Frontal cortex (tissue), 4 donors: Measurements from ENCODE around the gene EID1. TPM values are rescaled to one million over a fixed set of nuclear protein-coding genes. Genes with fewer than 3 reads are reported as not detected.
A peak's percentile ranks its signal among the peaks of the same experiment; 100 is the strongest.
"Not testable (repeated sequence)": the region's sequence is repeated elsewhere in the genome, so short reads cannot be mapped to it uniquely, and the experiment has no call there.

Source experiments
- DNase-seq, 2 donors: peaks; one replicate each; pipeline ENCODE4 v3.0.0; 2012; ENCODE audit warnings: low spot score in 2 of 2
- FAIRE-seq: peaks from 2 replicates; lab custom pipeline; 2012; peaks lifted over from hg19 to GRCh38; lab: Jason Lieb, UNC
- total RNA-seq: library from RNA; depleted of rRNA; stranded (reverse); fragments of >200 nt; gene quantifications from one replicate; pipeline ENCODE4 v1.2.3, GENCODE V29; 2014
- donor health status: control.
- donor health status: control.
- donor health status: control.

EID1 gene
- total RNA-seq, 1 donor from 2014 or later, result 278 TPM

GRCh38 chr15:48904758-48905157, 26.8 kb downstream of the EID1 start:
- FAIRE-seq, result no peak
- no peak for DNase-seq

- no peak for FAIRE-seq
- no peak for DNase-seq
Measured at GRCh38 chr15:48905216-48905615, 27.3 kb downstream of the EID1 start.

- no peak for FAIRE-seq
- no peak for DNase-seq
Measured at GRCh38 chr15:48905847-48906246, 27.9 kb downstream of the EID1 start.

GRCh38 chr15:48909313-48909712, 31.4 kb downstream of the EID1 start:
- DNase-seq, FAIRE-seq: not testable (repeated sequence)

- not testable (repeated sequence) for DNase-seq, FAIRE-seq
Measured at GRCh38 chr15:48910554-48910953, 32.6 kb downstream of the EID1 start.

GRCh38 chr15:48913141-48913540, 35.2 kb downstream of the EID1 start:
- no peak for DNase-seq
- FAIRE-seq, result no peak

GRCh38 chr15:48914717-48915116, 36.8 kb downstream of the EID1 start:
- FAIRE-seq (no peak), DNase-seq (no peak)

GRCh38 chr15:48915861-48916260, 37.9 kb downstream of the EID1 start:
- DNase-seq, result no peak
- FAIRE-seq, result no peak

GRCh38 chr15:48916721-48917120, 38.8 kb downstream of the EID1 start:
- FAIRE-seq (no peak), DNase-seq (no peak)

- no peak for DNase-seq
- no peak for FAIRE-seq
Measured at GRCh38 chr15:48922046-48922445, 44.1 kb downstream of the EID1 start.

- FAIRE-seq (no peak), DNase-seq (no peak)
Measured at GRCh38 chr15:48924528-48925393, 46.8 kb downstream of the EID1 start.

- peak in 1 of 2 donors; percentile 17 for DNase-seq
- FAIRE-seq, result no peak
Measured at GRCh38 chr15:48925714-48926223, 47.8 kb downstream of the EID1 start.

GRCh38 chr15:48928877-48929538, 51.1 kb downstream of the EID1 start:
- no peak for FAIRE-seq
- DNase-seq, result no peak

GRCh38 chr15:48929661-48930060, 51.7 kb downstream of the EID1 start:
- FAIRE-seq (no peak), DNase-seq (no peak)

Other genes starting within 250 kb of the EID1 start
- gene FBN1, start 232.4 kb upstream of the EID1 start, total RNA-seq, result 18.8 TPM
- 1.6 TPM for gene CEP152, start 67.1 kb upstream of the EID1 start, total RNA-seq
- gene SHC4, start 85.8 kb downstream of the EID1 start, total RNA-seq, result 5.7 TPM
- 95.8 TPM for gene SECISBP2L, start 168.3 kb downstream of the EID1 start, total RNA-seq